Measurements from ENCODE around the gene LAMA3. TPM values are rescaled to one million over a fixed set of nuclear protein-coding genes. Genes with fewer than 3 reads are reported as not detected.

Gene LAMA3
- total RNA-seq, 4 donors from 2014 or later: 155 to 456 (median 173) TPM

DNA sequence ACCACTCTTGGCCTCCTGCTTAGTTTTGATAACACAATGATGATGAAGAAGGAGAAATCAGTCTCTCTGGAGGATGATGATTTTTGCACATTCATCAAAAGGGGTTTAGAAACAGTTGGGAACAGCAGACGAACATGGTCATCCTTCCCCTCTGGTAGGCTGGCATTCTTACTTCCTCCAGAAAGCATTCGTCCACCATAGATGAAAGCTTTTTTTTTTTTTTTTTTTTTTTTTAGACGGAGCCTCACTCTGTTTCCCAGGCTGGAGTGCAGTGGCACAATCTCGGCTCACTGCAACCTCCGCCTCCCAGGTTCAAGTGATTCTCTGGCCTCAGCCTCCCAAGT lies 281.8 kb downstream of the LAMA3 start:
- 88 to 93% methylated on average over 5 of the region's 5 CpGs for WGBS, 2 donors
- H3K4me3 ChIP-seq (ENCODE audit: low read depth, poor library complexity, severe bottlenecking): no peak overlapping the region
- no peak for TF ChIP-seq POLR2A (IDR thresholded peaks at IDR 0.05)
- TF ChIP-seq, protein P1, sequence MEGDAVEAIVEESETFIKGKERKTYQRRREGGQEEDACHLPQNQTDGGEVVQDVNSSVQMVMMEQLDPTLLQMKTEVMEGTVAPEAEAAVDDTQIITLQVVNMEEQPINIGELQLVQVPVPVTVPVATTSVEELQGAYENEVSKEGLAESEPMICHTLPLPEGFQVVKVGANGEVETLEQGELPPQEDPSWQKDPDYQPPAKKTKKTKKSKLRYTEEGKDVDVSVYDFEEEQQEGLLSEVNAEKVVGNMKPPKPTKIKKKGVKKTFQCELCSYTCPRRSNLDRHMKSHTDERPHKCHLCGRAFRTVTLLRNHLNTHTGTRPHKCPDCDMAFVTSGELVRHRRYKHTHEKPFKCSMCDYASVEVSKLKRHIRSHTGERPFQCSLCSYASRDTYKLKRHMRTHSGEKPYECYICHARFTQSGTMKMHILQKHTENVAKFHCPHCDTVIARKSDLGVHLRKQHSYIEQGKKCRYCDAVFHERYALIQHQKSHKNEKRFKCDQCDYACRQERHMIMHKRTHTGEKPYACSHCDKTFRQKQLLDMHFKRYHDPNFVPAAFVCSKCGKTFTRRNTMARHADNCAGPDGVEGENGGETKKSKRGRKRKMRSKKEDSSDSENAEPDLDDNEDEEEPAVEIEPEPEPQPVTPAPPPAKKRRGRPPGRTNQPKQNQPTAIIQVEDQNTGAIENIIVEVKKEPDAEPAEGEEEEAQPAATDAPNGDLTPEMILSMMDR (IDR thresholded peaks at IDR 0.05): no peak
- no peak for DNase-seq (ENCODE audit: low spot score in 2 of 2)
- intact Hi-C loops (cut with DNase I; ENCODE audit: low total_unique reads): no loop called here

DNA sequence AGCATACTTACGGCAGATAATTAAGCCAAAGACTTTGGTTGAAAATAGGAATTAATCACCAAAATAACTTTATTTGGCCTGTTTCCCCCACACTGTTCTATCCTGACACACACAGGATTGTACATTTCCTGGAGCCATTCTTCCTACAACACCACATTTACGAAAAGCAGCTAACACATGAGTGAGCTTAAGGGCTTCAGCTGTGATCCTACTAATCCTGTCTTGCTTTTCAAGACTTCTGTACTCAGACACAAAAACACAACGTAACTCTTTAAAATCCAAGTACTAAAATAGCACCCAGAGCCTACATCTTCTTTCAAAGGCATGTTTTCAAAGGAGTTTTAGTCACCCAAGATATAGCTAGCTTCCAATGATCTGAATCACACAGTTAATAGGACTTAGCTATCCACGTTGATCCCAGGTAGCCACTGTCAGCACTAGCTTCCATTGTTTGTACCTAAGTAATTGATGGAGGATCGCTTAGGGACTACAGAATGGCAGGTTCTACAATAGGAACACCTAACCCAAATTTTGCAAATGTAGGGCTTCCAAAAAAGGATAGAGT lies 282.5 kb downstream of the LAMA3 start:
- intact Hi-C loops (cut with DNase I; ENCODE audit: low total_unique reads): no loop called here
- no peak overlapping the region for H3K4me3 ChIP-seq (ENCODE audit: low read depth, poor library complexity, severe bottlenecking)
- WGBS, 2 donors: 86 to 90% methylated on average over 5 of the region's 5 CpGs
- TF ChIP-seq, protein P1 (IDR thresholded peaks at IDR 0.05): no peak
- no peak for TF ChIP-seq POLR2A (IDR thresholded peaks at IDR 0.05)
- DNase-seq (ENCODE audit: low spot score in 2 of 2): no peak

DNA sequence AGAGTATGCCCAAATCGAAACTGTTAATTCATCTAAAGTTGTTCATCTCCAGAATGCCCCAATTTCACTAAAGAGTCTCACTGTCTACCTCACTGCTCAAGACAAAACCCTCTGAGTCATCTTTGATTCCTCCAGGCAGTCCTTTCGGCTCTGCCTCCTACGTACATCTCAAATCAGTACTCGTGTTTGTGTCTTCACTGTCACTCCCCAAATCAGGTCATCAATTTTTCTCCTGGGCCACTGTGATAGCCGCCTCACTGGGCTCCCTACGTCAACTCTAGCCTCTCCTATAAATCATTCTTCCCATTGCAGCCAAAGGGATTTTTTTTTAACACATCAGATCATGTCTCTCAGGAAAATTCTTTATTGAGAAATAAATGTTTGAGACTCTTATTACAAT lies 283.2 kb downstream of the LAMA3 start:
- no peak overlapping the region for H3K4me3 ChIP-seq (ENCODE audit: low read depth, poor library complexity, severe bottlenecking)
- intact Hi-C loops (cut with DNase I; ENCODE audit: low total_unique reads): no loop called here
- 56 to 68% methylated on average over 6 of the region's 6 CpGs for WGBS, 2 donors
- no peak for TF ChIP-seq POLR2A (IDR thresholded peaks at IDR 0.05)
- TF ChIP-seq, protein P1 (IDR thresholded peaks at IDR 0.05): no peak
- no peak for DNase-seq (ENCODE audit: low spot score in 2 of 2)

DNA sequence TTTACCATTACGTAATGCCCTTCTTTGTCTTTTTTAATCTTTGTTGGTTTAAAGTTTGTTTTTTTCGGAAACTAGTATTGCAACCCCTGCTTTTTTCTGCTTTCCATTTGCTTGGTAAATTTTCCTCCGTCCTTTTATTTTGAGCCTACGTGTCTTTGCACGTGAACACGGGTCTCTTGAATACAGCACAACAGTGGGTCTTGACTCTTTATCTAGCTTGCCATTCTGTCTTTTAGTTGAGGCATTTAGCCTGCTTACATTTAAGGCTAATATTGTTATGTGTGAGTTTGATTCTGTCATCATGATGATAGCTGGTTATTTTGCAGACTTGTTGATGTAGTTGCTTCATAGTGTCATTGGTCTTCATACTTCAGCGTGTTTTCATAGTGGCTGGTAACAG lies 287.9 kb downstream of the LAMA3 start:
- TF ChIP-seq, protein P1 (IDR thresholded peaks at IDR 0.05): no peak
- TF ChIP-seq POLR2A (IDR thresholded peaks at IDR 0.05): no peak
- no peak overlapping the region for H3K4me3 ChIP-seq (ENCODE audit: low read depth, poor library complexity, severe bottlenecking)
- DNase-seq (ENCODE audit: low spot score in 2 of 2): no peak
- WGBS, 2 donors: 95 to 98% methylated on average over 7 of the region's 7 CpGs
- intact Hi-C loops (cut with DNase I; ENCODE audit: low total_unique reads): no loop called here

DNA sequence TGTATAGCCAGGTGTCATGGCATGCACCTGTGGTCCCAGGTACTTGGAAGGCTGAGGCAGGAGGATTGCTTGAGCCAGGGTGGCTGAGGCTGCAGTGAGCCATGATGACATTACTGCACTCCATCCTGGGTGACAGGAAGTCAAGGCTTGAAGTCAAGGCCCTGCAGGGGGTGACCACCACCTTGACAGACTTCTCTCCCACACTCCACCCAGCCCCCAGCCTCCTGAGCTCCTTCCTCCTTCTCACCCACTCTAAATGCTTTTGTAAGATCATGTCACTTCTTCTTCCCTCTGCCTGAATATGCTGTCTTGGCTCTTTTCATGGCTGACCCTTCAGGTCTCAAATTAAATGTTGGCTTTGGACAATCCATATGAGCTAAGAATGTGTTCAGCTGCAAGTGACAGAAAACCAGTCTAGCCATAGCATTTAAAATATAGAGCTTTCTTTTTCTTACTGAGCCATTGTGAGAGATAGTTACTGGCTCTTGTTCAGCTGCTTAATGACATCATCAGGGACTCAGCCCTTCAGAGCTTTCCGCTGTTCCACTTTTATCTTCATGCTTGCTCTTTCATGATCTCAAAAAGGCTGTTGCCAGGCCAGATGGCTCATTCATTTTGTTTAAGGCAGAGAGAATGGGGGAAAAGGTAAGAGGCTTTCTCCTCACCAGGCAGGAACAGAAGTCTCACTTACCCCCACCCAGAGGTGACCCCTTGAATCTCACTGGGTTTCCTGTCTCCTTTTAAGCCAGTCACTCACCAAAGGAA lies 288.6 kb downstream of the LAMA3 start:
- no peak for DNase-seq (ENCODE audit: low spot score in 2 of 2)
- WGBS, 2 donors: 42 to 46% methylated on average over 1 of the region's 1 CpG
- H3K4me3 ChIP-seq (ENCODE audit: low read depth, poor library complexity, severe bottlenecking): no peak overlapping the region
- intact Hi-C loops (cut with DNase I; ENCODE audit: low total_unique reads): no loop called here
- no peak for TF ChIP-seq POLR2A (IDR thresholded peaks at IDR 0.05)
- TF ChIP-seq, protein P1 (IDR thresholded peaks at IDR 0.05): no peak
